HG03378 (cell line): ENCODE data around the gene HIVEP3.

ENCODE experiments used
- ATAC-seq: cut with Tn5 transposase; IDR thresholded peaks from one replicate; pipeline ENCODE4 v1.9.1; 2021; ENCODE audit warnings: mild to moderate bottlenecking, moderate library complexity; ENCODE audit not compliant: unreplicated experiment

The HIVEP3 gene

DNA sequence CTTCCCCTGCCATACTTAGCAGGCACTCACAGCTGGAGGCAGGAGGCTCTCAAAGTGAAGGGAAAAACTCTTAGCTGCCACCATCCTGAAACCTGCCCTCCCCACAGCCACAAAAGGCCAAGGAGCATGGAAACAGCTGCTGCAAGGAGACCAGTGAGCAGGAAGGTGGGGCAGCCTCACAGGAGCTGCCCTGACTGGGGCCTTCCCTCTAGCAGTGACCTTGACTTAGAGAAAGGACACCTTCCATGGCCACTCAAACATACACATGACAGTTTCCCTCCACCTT, 126.3 kb downstream of the HIVEP3 start:
- no peak for ATAC-seq

DNA sequence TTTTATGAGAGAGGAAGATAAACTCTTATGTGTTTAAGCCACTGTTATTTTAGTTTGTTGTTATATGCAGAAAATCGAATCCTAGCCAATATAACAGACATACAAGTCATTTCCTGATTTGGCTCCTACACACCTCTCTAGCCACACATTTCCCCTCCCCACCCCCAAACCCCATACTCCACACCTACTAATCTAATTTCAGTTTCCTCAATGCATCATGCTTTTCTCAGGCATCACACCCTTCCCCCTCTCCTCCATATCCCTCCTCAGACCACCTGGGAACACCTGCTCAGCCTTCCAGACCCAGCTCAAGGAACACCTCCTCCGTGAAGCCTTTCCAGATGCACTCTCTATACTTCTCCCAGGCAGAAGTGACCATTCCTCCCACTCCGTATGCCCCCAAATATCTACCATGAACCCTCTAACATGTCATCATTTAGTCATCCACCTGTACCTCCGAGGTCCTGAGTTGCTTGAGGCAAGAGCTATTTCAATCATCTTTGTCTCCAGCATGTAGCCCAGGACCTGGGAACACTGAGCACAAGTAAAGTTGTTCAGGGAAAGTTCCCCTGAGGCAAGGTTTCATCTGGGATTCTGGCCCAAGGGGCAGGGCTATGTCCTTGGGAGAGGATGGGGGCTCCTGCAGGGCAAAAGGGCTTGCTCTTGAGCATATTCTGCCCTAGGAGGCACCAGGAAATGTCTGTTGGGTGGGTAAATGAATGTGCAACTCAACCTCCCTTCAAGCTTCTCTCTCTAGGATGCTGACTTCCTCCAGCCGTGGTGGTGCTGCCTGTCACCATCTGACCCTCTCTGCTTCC, 126.8 kb downstream of the HIVEP3 start:
- no peak for ATAC-seq

DNA sequence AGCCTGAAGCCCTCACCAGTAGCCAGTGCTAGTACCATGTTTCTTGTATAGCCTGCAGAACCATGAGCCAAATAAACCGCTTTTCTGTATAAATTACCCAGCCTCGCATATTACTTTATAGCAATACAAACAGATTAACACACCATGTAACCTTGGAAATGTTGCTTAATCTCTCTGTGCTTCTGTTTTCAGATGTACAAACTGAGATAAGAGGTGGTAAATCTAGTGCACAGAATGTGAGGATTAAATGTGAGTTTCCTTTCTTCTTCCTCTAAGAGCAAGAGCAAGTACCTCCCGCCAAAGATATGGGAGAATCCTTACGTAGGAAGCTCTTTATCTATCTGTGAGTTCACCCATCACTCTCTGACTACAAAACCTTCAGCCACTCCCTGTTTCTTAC, 128.4 kb downstream of the HIVEP3 start:
- no peak for ATAC-seq

DNA sequence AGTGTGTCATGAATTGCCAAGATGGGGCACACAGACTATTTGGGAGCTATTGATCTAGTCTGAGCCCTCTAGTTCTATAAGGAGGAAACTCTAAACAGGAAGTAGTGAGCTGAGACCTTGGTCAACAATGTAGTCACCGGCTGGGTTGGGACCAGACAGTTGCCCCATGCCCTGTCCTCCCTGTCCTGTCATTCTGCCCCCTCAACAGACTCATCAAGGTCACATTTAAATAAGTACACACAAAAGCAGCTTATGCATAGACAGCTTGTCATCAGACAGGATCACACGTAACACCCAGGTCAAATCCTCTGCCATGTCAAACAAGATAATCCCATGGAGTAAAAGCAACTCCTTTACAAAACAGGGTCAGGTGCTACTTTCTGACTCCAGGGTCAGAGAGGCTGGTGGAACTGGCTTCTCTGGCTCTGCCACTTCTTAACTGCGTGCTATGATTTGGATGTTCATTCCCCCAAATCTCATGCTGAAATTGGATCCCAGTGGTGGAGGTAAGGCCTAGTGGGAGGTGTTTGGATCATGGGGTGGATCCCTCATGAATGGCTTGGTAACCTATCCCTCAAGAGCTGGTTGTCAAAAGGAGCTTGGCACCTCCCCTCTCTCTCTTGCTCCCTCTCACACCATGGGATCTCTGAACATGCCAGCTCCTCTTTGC, 128.9 kb downstream of the HIVEP3 start:
- no peak for ATAC-seq

DNA sequence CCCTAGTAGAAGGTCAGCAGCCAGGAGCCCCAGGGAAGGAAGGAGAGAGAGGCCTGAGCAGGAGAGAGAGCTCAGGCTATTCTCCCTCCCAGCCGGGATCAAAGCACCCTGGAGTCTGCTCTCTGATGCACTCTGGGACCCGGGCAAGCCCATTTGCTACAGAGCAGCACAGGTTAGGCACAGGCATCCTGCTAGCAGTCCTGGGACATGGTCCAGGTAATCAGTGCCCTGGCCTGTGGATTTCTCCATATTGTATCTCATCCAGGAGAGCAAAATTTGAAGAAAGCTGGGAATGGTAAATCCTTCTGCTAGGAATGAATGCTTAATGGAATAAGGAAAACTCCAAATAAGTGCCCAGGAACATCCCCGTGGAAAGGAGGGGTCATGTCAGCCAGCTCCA, 130.3 kb downstream of the HIVEP3 start:
- ATAC-seq = no peak

DNA sequence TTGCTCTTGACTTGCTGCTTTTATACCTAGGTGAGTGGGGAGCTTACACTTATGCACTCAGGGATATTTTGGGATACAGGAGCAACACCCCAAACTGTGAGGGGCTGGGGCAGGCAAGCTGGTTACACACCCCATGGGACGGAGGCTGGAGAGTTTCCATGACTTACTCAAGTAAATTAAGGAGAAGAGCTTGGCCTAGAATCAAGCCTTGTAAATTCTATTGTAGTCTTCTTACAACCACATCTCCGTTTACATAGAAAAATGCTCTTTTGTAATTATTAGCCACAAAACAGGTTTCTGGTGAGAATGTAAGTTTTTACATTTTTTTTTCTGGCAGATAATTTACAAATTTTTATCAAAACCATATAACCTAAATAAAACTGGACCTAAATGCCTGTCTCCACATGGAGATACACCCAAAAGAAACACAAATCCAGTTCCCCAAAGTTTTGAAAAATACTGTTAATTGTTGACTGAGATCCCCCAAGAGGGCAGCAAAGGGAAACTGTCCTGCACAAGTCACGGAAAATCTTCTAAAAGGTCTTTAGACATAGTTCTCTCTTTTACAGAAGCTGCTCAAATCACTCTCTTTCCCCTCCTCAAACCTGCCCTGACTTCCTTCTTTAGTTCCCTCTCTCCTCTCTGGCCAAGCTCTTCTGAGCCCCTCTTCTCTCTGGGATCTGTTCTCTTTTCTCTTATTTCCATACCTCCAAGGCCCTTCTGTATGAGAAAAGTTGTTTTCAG, 134.0 kb downstream of the HIVEP3 start:
- no peak for ATAC-seq

DNA sequence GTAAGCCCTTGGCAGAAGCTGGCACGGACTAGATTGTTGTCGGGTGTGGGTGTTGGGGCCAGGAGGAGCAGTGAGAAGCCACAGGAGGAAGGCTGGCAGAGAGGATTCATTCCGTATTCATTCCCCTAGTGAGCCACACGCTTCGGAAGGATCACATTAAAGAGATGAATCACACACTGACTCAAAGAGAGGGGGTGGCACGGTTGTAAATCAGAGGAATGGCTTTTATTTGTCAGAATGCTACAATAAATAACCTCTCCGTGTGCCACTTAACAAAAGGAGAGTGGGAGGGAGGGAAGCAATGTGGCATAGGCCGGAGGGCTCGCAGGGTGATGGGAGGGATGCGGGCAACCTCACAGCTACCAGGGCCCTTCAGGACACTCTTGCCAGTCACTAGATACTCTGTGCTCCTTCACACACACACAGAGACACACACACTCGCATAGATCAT, 135.5 kb downstream of the HIVEP3 start:
- ATAC-seq = no peak

DNA sequence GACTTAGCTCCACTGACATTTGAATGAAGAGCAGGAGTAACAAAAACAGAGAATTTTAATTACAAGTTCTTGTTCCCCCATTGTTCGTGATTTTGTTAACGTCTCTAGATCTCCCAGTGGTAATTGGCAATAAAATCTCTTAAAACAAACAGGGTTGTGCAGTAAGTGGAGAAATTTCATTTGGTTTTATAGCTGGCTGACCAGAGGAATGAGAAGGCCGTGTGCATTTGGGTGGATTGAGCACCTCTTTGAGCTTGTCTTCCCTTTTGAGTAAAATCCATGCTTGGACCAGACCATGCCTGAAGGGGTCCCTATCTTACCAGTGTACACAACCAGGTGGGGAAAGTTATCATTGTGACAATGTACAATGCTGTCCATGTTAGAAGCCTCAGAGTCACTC, 137.8 kb downstream of the HIVEP3 start:
- no peak for ATAC-seq

DNA sequence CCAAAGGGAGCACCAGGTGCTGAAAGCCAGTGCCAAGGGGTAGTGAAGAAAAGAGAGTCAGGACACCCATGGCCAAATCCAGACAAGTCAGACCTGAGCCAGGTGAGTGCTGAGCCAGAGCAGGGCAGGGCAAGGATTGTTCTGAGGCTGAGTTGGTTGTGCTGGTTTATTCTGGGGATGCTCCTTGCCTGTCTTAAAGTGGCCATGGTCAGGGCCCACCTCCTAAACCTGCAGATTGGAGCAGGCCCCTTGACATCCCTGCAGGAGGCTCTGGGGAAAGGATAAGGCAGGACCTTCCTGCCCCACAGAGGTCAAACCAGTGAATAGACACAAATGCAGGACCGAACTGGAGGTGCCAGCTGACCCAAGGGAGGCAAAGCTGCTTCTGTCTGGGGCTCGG, 138.4 kb downstream of the HIVEP3 start:
- ATAC-seq = no peak

DNA sequence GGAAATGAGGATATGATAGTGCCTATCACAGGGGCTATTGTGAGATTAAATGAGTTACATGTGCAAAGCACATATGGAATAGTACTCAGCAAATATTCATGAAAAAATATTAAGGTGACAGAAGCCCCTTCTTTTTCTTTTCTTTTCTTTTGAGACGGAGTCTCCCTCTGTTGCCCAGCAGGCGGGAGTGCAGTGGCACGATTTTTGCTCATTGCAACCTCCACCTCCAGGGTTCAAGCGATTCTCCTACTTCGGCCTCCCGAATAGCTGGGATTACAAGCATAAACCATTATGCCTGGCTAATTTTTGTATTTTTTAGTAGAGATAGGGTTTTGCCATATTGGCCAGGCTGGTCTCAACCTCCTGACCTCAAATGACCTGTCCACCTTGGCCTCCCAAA, 139.4 kb downstream of the HIVEP3 start:
- ATAC-seq = no peak

DNA sequence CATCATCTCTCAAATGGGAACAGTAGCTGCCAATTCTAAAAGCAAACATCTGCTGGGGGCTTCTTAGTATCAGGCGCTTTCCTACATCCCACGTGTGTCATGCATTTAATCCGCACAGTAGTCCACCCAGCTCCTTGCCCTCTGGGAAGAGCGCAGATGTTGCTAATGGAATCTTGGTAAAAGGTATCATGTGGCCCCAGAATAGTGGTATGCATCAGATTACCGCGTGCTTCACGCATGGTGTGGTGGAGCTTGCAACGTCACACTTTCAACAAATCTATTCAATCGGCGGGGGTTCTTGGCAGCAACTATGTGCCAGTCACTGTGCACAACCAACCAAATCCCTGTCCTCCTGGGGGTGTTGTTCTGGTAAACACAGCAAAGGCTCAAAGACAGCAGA, 141.0 kb downstream of the HIVEP3 start:
- no peak for ATAC-seq

DNA sequence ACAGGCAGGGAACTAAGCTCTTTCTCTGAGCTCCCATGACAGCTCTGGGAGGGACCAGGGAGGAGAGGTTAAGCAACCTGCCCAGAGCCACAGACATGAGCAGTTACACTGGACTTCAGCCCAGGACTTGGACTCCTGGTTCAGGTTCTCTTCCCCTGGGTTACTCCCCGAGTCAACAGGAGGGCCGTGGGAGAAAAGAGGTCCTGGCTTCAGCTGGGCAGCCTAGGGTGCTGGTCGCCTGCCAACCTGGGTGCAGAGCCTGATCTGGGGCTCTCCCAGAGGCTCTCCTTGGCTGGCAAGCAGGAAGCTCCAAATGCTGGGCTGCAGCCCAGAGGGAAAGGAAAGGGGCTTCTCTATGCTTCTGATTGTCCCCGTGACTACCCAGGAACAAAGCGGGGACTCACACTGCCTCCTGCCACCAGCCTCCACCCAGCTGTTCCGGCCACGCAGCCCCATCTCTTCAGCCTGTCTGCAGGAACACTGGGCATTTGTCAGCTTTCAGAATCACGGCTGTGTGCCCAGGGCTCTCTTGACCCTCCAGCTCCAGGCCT, 141.8 kb downstream of the HIVEP3 start:
- ATAC-seq = no peak

DNA sequence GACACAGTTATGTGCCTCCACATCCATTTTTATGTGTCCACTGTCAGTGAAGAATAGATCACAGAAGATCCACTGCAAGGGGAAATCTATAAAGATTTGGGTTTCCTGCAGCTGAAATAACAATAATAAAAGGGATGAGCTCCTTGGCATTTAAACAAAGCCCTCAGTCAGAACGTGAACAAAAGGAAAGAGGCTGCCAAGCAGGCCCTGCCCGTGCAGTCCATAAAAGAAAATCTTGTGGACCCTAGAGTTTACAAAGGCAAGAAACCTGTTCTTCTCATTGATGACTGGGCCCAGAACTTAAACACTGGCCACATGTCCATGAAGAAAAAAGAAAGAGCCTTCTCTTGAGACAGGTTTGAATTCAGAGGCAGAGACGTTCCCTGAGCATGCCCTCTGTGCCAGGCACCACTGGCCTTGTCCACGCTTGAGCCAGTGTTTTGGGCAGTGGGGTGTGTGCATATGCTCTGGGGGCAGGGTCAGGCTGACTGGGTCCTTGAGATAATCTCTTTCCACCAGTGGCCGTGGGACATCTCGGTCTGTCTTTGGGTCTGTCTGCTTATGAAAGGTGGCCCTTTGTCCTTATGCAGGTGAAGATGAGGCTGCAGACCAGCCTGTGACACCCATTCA, 142.7 kb downstream of the HIVEP3 start:
- ATAC-seq = no peak

DNA sequence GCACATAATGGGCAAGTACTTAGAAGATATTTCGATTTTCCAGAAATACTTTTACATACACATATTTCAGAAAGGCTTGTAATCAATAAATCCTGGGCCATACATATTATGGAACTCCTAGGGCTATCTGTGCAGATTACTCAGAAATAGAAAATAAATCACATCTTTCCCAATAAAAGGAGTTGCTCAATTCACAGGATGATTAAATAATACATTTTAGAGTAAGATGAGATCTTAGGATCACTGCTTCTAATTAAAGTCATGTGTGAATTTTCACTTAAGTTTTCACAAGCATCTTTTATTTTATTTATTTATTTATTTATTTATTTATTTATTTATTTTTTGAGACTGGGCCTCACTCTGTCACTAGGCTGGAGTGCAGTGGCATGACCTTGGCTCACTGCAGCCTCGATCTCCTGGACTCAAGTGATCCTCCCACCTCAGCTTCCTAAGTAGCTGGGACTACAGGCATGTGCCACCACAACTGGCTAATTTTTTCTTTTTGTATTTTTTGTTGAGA, 144.2 kb downstream of the HIVEP3 start:
- ATAC-seq = no peak

DNA sequence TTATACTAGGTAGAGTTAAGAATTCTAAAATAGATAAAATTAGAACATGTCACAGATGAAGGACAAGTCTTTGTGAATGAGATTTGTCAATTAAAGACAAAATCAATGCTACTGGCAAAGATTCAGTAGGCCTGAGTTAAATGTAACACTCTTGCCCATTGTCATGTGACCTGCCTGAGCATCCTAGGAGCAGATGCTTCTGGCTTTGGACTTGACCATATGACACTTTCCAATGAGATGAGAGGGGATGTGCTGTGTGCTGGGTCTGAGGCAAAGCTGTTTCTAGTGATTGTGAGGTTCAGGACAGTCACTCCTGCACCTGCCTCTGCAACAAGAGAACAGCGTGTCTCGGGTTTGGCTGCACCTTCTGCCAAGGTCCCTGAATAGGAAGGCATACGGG, 144.9 kb downstream of the HIVEP3 start:
- no peak for ATAC-seq

DNA sequence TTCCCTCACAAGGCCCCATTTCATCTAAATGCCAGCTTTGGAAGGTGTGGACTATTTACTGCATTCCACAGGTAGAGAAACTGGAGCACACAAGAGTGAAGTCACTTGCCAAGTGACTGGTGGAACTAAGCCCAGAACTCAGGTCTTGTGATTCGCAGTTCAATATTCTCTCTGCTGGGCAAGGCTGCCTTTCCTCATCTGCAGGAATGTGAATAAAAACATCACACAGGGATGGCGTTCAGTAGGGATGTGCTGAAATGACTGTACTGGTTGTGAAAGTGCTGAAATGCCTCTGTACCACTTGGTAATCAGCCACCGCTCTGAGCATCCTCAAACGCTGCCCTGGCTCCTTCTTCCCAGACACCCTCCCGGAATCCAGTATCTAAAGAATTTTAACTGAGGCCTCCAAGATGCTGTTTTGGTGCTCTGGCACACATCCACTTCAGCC, 145.6 kb downstream of the HIVEP3 start:
- ATAC-seq = no peak

DNA sequence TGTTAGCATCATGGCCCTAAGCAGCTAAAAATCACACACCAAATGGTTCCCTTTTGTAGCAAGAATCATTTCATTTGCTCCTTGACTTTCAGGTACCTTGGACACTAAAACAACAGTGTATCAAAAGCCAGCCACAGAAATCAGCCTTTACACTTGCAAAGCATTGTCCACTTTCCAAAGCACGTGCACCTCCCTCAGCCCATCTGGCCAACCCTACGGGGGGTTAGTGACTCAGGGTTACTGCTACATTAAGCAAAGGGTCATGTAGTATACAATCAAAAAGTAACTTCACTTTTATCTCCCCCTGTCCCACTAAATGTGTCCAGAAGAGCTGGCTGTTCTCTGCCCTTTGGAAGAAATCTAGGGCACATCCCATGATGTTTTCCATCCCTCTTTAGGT, 149.7 kb downstream of the HIVEP3 start:
- no peak for ATAC-seq

DNA sequence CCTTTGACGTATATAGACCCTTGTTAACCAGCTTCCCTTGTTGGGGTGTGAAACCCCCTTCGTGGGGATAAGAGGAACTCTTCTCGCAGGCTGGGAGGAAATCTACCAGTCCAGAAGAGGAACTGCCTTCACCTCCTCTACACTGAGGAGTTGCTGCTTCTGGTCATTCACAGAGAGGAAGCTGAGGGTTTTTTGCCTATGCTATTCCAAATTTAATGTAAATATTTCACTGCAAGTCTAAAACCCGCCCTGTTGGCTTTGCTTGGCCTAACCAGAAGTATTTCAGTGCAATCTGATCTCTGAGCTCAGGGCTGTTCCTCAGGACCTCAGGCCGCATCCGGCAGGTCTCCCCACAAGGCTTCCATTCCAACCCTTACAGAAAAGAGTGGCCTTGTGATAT, 150.1 kb downstream of the HIVEP3 start:
- no peak for ATAC-seq

DNA sequence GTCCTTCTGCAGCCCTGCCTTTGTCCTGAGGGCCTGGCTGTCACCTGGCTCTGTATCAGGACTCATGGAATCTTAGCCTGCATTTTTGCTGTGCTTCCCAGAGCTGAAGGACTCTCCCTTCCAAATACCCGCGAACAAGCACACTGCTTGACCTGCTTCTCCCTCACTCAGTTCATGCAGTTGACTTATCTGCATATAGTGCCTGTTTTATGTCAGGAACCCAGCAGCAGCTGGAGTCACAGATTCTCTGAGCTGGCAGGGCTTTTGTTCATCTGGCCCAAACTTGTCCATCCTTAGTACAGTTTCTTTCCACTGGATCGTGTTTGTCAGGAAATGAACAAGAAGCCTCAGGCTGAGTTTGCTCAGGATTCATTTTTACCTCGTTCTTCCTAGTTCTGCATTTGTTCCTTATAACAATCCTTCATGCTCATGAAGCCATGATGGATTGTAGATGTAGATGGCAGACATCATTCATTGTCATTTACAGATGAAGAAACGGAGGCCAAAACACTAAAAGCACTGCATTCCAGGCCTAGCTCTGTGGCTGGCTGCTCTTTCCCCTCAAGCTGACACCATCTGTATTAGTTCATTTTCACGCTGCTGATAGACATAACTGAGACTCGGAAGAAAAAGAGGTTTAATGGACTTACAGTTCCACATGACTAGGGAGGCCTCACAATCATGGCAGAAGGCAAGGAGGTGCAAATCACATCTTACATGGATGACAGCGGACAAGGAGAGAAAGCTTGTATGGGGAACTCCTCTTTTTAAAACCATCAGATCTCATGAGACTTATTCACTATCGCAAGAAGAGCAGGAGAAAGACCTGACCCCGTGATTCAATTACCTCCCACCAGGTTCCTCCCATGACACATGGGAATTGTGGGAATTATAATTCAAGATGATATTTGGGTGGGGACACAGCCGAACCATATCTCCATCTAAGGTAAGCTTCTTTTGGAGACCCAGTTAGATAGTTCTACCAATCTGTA, 150.9 kb downstream of the HIVEP3 start:
- no peak for ATAC-seq

DNA sequence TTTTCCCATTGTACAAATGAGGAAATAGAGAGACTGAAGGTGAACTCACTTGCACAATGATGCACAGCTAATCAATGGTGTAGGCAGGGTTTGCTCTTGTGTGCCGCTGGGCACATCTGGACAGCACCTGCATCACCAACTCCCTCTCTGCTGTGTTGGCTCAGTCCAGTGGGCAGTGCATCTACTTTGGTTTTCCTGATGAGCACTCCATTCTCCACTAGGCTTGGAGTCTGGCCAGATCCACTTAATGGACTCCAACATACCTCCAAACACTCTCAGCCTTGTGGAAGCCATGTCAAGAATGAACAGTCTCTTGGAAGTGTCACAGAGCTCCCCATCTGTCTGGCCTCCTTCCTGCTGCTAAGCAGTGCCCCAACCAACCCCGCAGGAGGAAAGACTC, 152.2 kb downstream of the HIVEP3 start:
- ATAC-seq = no peak
